GM20000 (cell line): Measurements from ENCODE around the gene CEP57L1.

Experiments used
- DNase-seq: peaks from one replicate; pipeline ENCODE4 v3.0.0; 2012; ENCODE audit warnings: low spot score
- CTCF ChIP-seq: IDR thresholded peaks from 2 replicates; pipeline ENCODE4 v1.5.1; 2012; ENCODE audit warnings: mild to moderate bottlenecking, control low read depth; ENCODE audit errors: extremely low read depth, missing control alignments

CEP57L1 gene

GRCh38 chr6:109052018-109052651 is 43.2 kb upstream of the CEP57L1 start:
- DNase-seq = no peak
- no peak for TF ChIP-seq CTCF

DNA sequence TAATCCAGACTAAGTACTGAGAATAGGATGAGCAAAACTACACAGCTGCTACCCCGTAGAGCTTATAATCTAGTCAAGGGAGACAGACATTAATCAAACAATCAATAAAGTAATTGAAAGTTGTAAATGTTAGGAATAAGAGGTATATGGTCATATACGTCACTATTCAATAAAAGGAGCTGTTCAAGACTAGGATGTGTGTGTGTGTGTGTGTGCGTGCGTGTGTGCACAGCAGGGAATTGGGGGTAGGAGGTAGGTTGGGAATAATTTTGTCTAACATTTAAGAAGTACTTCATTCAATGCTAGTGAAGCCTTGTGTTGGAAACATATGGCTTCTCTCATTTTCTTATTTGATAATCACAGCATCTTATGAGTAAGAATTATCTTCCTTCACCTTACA is 42.5 kb upstream of the CEP57L1 start:
- no peak for DNase-seq
- no peak for TF ChIP-seq CTCF

DNA sequence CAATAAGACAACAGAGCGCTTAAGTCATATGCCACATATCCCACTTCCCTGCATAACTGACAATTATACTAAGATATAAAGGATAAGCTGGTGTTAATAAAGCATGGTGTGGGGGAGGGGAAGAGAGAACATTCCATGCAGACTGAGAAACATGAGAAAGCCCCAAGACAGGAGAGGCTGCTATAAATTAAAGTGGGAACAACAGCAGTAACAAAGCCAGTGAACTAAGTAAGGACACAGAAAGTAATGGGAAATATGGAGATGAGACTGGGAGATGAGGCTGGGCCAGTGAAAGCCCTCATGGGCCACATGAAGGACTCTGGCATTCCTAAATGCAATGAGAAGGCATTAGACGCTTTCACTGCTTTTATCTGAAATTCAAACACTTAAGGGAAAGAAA is 42.0 kb upstream of the CEP57L1 start:
- no peak for DNase-seq
- TF ChIP-seq CTCF = no peak

- DNase-seq = no peak
- no peak for TF ChIP-seq CTCF
Measured at GRCh38 chr6:109055771-109056235, 39.5 kb upstream of the CEP57L1 start.

- DNase-seq = no peak
- TF ChIP-seq CTCF = no peak
Measured at GRCh38 chr6:109056661-109057060, 38.6 kb upstream of the CEP57L1 start.

DNA sequence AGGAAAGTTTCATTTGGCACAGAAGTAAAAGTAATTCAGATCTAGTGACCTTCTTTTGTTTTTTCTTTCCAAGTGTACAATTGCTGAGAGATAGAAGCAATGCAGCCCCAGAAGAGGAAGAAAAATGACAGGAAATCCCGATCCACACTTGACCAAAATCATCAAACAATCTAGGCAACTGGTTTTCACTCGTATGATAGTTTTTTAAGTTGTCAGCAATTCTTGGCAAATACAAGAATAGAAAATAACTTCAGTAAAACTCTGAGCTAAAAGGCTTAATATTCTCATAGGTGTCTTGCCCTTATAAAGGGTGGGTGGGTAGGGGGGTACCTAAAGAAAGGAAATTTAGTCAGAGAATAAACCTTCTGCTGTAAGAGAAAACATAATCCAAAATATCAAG is 36.7 kb upstream of the CEP57L1 start:
- TF ChIP-seq CTCF = no peak
- DNase-seq = no peak

DNA sequence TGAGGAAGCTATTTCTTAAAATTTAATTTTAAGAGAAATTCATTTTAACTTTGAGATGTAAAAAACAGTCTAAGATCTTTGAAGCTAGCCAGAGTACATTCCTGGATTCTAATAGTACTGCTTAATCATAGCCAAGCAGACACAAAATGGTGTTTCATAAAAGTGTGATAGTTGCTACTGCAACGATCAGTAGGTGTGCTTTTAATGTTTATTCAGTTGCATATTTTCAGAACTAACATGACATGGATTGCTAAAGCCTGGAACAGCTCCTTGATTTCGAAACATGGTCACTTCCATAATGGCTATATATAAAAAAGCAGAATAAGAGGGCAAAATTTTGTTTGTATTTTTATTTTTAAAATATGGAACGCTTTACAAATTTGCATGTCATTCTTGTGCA is 36.2 kb upstream of the CEP57L1 start:
- no peak for DNase-seq
- TF ChIP-seq CTCF = no peak
